IMR-90 (cell line): ENCODE measurements around the gene RNU1-3. TPM values are rescaled to one million over a fixed set of nuclear protein-coding genes. Genes with fewer than 3 reads are reported as not detected.
"Not testable (repeated sequence)": the region's sequence is repeated elsewhere in the genome, so short reads cannot be mapped to it uniquely, and the experiment has no call there.

Source experiments
- ATAC-seq: fragments of 200-7000 bp; cut with Tn5 transposase; 2 replicates; pipeline ENCODE4 v1.9.1; 2020; ENCODE audit warnings: low read depth, mild to moderate bottlenecking, moderate library complexity
- BruUV-seq: library from RNA; stranded (reverse); fragments of 400-500 nt; replicated peaks from 2 replicates; lab custom pipeline; 2021; lab: Mats Ljungman, UMichigan
- CTCF ChIA-PET: fragments of 300-600 bp; formaldehyde crosslinking; extraction: SDS; loops from one replicate; lab custom pipeline; 2021; ENCODE audit warnings: antibody characterized with exemption; lab: Yijun Ruan, JAX
- POLR2A ChIA-PET: fragments of 300-600 bp; sonication (Branson Sonifier 250); formaldehyde crosslinking; loops from one replicate; lab custom pipeline; 2022; ENCODE audit warnings: antibody characterized with exemption; ENCODE audit not compliant: unreplicated experiment; lab: Charles Lee
- DNase-seq: peaks from one replicate; pipeline ENCODE4 v3.0.0; 2013
- H2AFZ ChIP-seq: replicated peaks from 2 replicates; pipeline ENCODE3; 2013; ENCODE audit warnings: low read length, mild to moderate bottlenecking; ENCODE audit not compliant: poor library complexity
- H2AK5ac ChIP-seq: 2 replicates; pipeline ENCODE4 v1.6.1; 2013; ENCODE audit warnings: low read depth, low read length, inconsistent platforms
- H2AK9ac ChIP-seq: replicated peaks from 2 replicates; pipeline ENCODE3; 2013; ENCODE audit warnings: mild to moderate bottlenecking, low read depth, low read length, moderate library complexity; ENCODE audit not compliant: poor library complexity
- H2BK120ac ChIP-seq: 2 replicates; pipeline ENCODE4 v1.6.1; 2013; ENCODE audit warnings: low read depth, low read length, inconsistent platforms
- H2BK15ac ChIP-seq: 3 replicates; pipeline ENCODE4 v1.6.1; 2013; ENCODE audit warnings: low read depth, low read length, inconsistent platforms
- H2BK20ac ChIP-seq: 2 replicates; pipeline ENCODE4 v1.6.1; 2013; ENCODE audit warnings: low read depth, mild to moderate bottlenecking, inconsistent platforms, low read length, moderate library complexity
- H2BK5ac ChIP-seq: 2 replicates; pipeline ENCODE4 v1.6.1; 2013; ENCODE audit warnings: mild to moderate bottlenecking, low read depth, low read length, inconsistent platforms; ENCODE audit not compliant: poor library complexity, severe bottlenecking
- H3K14ac ChIP-seq: replicated peaks from 2 replicates; pipeline ENCODE4 v1.6.1; 2013; ENCODE audit warnings: low read depth, low read length, inconsistent platforms
- H3K18ac ChIP-seq: 2 replicates; pipeline ENCODE4 v1.6.1; 2013; ENCODE audit warnings: low read depth, low read length, control low read depth
- H3K23ac ChIP-seq: 2 replicates; pipeline ENCODE4 v1.6.1; 2013; ENCODE audit warnings: low read depth, low read length, inconsistent platforms
- H3K27ac ChIP-seq: 2 replicates; pipeline ENCODE4 v1.5.1; 2013; ENCODE audit warnings: mild to moderate bottlenecking, control low read depth, low read length; ENCODE audit not compliant: insufficient read depth
- H3K27me3 ChIP-seq: 2 replicates; pipeline ENCODE4 v1.6.1; 2013; ENCODE audit warnings: low read length; ENCODE audit not compliant: control insufficient read depth, insufficient read depth
- H3K36me3 ChIP-seq: 2 replicates; pipeline ENCODE4 v1.6.1; 2013; ENCODE audit warnings: low read length, mixed read lengths; ENCODE audit not compliant: control insufficient read depth, insufficient read depth
- H3K4ac ChIP-seq: 2 replicates; pipeline ENCODE4 v1.6.1; 2013; ENCODE audit warnings: low read depth, low read length, inconsistent platforms
- H3K4me1 ChIP-seq: 2 replicates; pipeline ENCODE4 v1.6.1; 2013; ENCODE audit warnings: low read length, mixed read lengths; ENCODE audit not compliant: control insufficient read depth, insufficient read depth
- H3K4me2 ChIP-seq: 2 replicates; pipeline ENCODE4 v1.6.1; 2013; ENCODE audit warnings: low read depth, mild to moderate bottlenecking, control low read depth, low read length, moderate library complexity
- H3K4me3 ChIP-seq: 2 replicates; pipeline ENCODE4 v1.5.1; 2013; ENCODE audit warnings: low read depth, mild to moderate bottlenecking, control low read depth, low read length, moderate library complexity; ENCODE audit not compliant: insufficient read depth
- H3K56ac ChIP-seq: 2 replicates; pipeline ENCODE4 v1.6.1; 2013; ENCODE audit warnings: low read length, inconsistent platforms; ENCODE audit not compliant: insufficient read depth; ENCODE audit errors: extremely low read depth
- H3K79me1 ChIP-seq, 2 experiments: 2 replicates each; pipeline ENCODE4 v1.6.1; 2013; ENCODE audit warnings: low read length in 2 of 2, inconsistent platforms in 1 of 2, low read depth in 1 of 2
- H3K9ac ChIP-seq: 2 replicates; pipeline ENCODE4 v1.6.1; 2013; ENCODE audit warnings: low read depth, low read length, control low read depth
- H3K9me1 ChIP-seq: 2 replicates; pipeline ENCODE4 v1.6.1; 2013; ENCODE audit warnings: low read length, inconsistent platforms; ENCODE audit not compliant: insufficient read depth
- H3K9me3 ChIP-seq: 2 replicates; pipeline ENCODE4 v1.6.1; 2013; ENCODE audit warnings: low read length; ENCODE audit not compliant: control insufficient read depth, insufficient read depth
- H4K20me1 ChIP-seq: 2 replicates; pipeline ENCODE4 v1.6.1; 2013; ENCODE audit warnings: low read length, inconsistent platforms; ENCODE audit not compliant: insufficient read depth
- H4K5ac ChIP-seq: 2 replicates; pipeline ENCODE4 v1.6.1; 2013; ENCODE audit warnings: mild to moderate bottlenecking, low read depth, low read length, control low read depth
- H4K8ac ChIP-seq, 2 experiments: 2 replicates each; pipeline ENCODE4 v1.6.1; 2013; ENCODE audit warnings: low read depth in 2 of 2, low read length in 2 of 2, control low read depth in 1 of 2, inconsistent platforms in 1 of 2
- H4K91ac ChIP-seq: 2 replicates; pipeline ENCODE4 v1.6.1; 2013; ENCODE audit warnings: low read depth, low read length, inconsistent platforms; ENCODE audit not compliant: insufficient read depth
- WGBS, 2 experiments: methylation state at CpG; one replicate each; pipeline versions ENCODE4 v1.1.5 to v1.1.7; 2013; ENCODE audit warnings: missing lambda C conversion rate in 2 of 2; ENCODE audit not compliant: insufficient read length in 1 of 2; ENCODE audit errors: extremely low coverage in 2 of 2; 5-methylcytosine and 5-hydroxymethylcytosine counted together
- dilution Hi-C: fragments of 300-500 bp; cut with HindIII; formaldehyde crosslinking; loops from one replicate; pipeline ENCODE4 v1.14.3; 2018; ENCODE audit warnings: low sequenced_read_pairs; ENCODE audit not compliant: unreplicated experiment
- in situ Hi-C: fragments of 300-500 bp; cut with MboI; formaldehyde crosslinking; loops from 3 replicates; pipeline ENCODE4 v1.14.3; 2019; ENCODE audit warnings: low sequenced_read_pairs, inconsistent platforms, mixed read lengths
- intact Hi-C: fragments of 100-400 bp; cut with micrococcal nuclease; formaldehyde crosslinking; loops from 2 replicates; pipeline ENCODE4 v1.10.0; 2022
- polyA plus RNA-seq, 3 experiments: library from polyadenylated mRNA; depleted of rRNA; stranded (reverse); fragments of >200 nt; gene quantifications; 2 replicates each; pipeline ENCODE4 v1.2.3, GENCODE V29; 2012; ENCODE audit warnings: low replicate concordance in 1 of 3
- total RNA-seq: library from RNA; depleted of rRNA; stranded (reverse); fragments of >200 nt; gene quantifications from 2 replicates; pipeline ENCODE4 v1.2.3, GENCODE V29; 2012

The RNU1-3 gene
- total and polyA plus RNA-seq, 2 of the 4 experiments (the other 2 are of a cell fraction) = under 0.01 TPM; not detected in 1

GRCh38 chr1:16702280-16702679, 35.5 kb upstream of the RNU1-3 start:
- dilution Hi-C loops, H3K4me3 ChIP-seq, intact Hi-C loops, H3K4ac ChIP-seq, H2BK120ac ChIP-seq, H3K4me1 ChIP-seq, H4K20me1 ChIP-seq, POLR2A ChIA-PET, H3K79me1 ChIP-seq, BruUV-seq, in situ Hi-C loops, DNase-seq, H3K9ac ChIP-seq, H4K8ac ChIP-seq, H3K4me2 ChIP-seq, H2BK15ac ChIP-seq, H4K5ac ChIP-seq, H3K23ac ChIP-seq, H2BK5ac ChIP-seq, H4K91ac ChIP-seq, H3K9me3 ChIP-seq, H3K9me1 ChIP-seq, H3K18ac ChIP-seq, H3K14ac ChIP-seq, H3K27me3 ChIP-seq, H2AK5ac ChIP-seq, H2AFZ ChIP-seq, H3K56ac ChIP-seq, ATAC-seq, H2BK20ac ChIP-seq, H3K27ac ChIP-seq, H2AK9ac ChIP-seq, H3K36me3 ChIP-seq: not testable (repeated sequence)
- CTCF ChIA-PET = interaction anchor here (0.6 kb wide), 1 partner anchor 79 kb away, joined by 3 read pairs; no protein-coding TSS in a partner anchor
- no CpG with 5 or more reads among the region's 5 CpGs for WGBS, 2 experiments

- in situ Hi-C loops, intact Hi-C loops, H3K18ac ChIP-seq, H4K91ac ChIP-seq, H4K5ac ChIP-seq, H3K4me3 ChIP-seq, H2AFZ ChIP-seq, BruUV-seq, ATAC-seq, H3K56ac ChIP-seq, H3K27ac ChIP-seq, H2AK5ac ChIP-seq, H2BK20ac ChIP-seq, H4K8ac ChIP-seq, H3K9me3 ChIP-seq, H3K14ac ChIP-seq, DNase-seq, H3K79me1 ChIP-seq, CTCF ChIA-PET, H2BK15ac ChIP-seq, H3K4me2 ChIP-seq, H2BK5ac ChIP-seq, H3K9me1 ChIP-seq, H3K4me1 ChIP-seq, H3K36me3 ChIP-seq, dilution Hi-C loops, H2BK120ac ChIP-seq, H3K23ac ChIP-seq, H2AK9ac ChIP-seq, H3K9ac ChIP-seq, H4K20me1 ChIP-seq, H3K4ac ChIP-seq, H3K27me3 ChIP-seq, POLR2A ChIA-PET: not testable (repeated sequence)
- no CpG with 5 or more reads among the region's 37 CpGs for WGBS, 2 experiments
These were observed 34.4 kb upstream of the RNU1-3 start for GRCh38 chr1:16701189-16701588.
